GM12873 (cell line): ENCODE results near the gene MTA2.

Experiments used
- CTCF ChIP-seq: IDR thresholded peaks from 2 replicates; pipeline ENCODE4 v1.5.1; 2012; ENCODE audit warnings: low read depth, mild to moderate bottlenecking, moderate library complexity, low read length, control low read depth; ENCODE audit not compliant: insufficient read depth; ENCODE audit errors: missing control alignments

Gene MTA2

GRCh38 chr11:62610814-62611704 lies 9.4 kb upstream of the MTA2 start:
- TF ChIP-seq CTCF: no peak

- no peak for TF ChIP-seq CTCF
Observed at GRCh38 chr11:62610403-62610802, 8.7 kb upstream of the MTA2 start.

GRCh38 chr11:62608776-62609175 lies 7.1 kb upstream of the MTA2 start:
- no peak for TF ChIP-seq CTCF

- no peak for TF ChIP-seq CTCF
Observed at GRCh38 chr11:62607714-62608113, 6.0 kb upstream of the MTA2 start.

GRCh38 chr11:62605902-62606301 lies 4.2 kb upstream of the MTA2 start:
- TF ChIP-seq CTCF: no peak

GRCh38 chr11:62605467-62605866 lies 3.8 kb upstream of the MTA2 start:
- TF ChIP-seq CTCF: no peak

- TF ChIP-seq CTCF: no peak
Observed at GRCh38 chr11:62604460-62605120, 2.9 kb upstream of the MTA2 start.
